HG03066 (cell line): ENCODE measurements around the gene GTF2IRD1.
"Not testable (repeated sequence)": the region's sequence is repeated elsewhere in the genome, so short reads cannot be mapped to it uniquely, and the experiment has no call there.

Source experiments
- ATAC-seq: cut with Tn5 transposase; IDR thresholded peaks from one replicate; pipeline ENCODE4 v1.9.1; 2021; ENCODE audit warnings: low read depth; ENCODE audit not compliant: unreplicated experiment

The GTF2IRD1 gene

GRCh38 chr7:74430409-74430808 lies 23.3 kb upstream of the GTF2IRD1 start:
- not testable (repeated sequence) for ATAC-seq

DNA sequence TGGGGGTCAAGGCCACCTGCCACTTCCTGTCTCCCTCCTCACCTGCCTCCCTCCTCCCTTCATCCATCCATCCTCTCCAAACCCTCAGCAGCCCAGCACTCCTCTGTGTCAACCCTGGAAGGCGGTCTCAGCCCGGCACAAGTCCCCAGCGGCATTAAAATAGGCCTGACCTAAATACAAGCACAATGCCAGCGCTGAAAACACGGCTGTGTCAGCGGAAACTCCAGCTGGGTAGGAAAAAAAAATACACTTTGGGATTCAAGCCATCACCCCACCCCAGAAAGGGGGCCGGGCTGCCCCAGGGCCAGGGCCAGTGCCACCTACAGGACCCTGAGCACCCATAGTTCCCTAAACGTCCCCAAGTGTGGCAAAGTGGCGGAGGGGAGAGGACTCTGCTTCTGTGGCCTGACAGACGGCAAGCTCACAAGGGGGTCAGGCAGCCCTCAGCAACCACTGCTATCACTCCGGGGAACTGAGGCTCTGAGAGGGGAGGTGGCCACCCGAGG lies 22.7 kb upstream of the GTF2IRD1 start:
- ATAC-seq = no peak

DNA sequence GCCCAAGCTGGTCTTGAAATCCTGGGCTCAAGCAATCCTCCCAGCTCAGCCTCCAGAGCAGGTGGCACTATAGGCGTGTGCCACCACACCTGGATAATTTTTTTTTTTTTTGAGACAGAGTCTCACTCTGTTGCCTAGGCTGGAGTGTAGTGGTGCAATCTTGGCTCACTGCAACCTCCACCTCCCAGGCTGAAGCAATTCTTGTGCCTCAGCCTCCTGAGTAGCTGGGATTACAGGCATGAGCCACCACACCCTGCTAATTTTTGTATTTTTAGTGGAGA lies 16.5 kb upstream of the GTF2IRD1 start:
- not testable (repeated sequence) for ATAC-seq

- ATAC-seq = no peak
These were observed 15.4 kb upstream of the GTF2IRD1 start for GRCh38 chr7:74438327-74438726.

DNA sequence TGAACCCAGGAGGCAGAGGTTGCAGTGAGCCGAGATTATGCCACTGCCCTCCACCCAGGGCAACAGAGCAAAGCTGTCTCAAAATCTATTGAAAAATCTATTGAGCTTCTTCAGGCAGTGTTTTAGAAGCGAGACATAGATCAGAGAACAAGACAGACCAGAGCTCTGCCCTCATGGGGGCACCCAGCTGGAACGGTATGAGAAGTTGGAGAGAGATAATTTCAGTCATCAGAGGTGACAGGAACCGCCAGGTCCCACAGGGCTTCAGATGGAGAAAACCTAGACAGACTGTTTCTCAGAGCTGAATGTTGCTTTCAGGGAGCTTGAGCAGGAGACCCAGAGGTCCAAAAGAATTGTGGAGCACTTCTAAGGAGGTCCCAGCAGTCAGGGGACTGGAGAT lies 14.2 kb upstream of the GTF2IRD1 start:
- ATAC-seq = no peak

- not testable (repeated sequence) for ATAC-seq
These were observed 13.6 kb upstream of the GTF2IRD1 start for GRCh38 chr7:74440143-74440542.

DNA sequence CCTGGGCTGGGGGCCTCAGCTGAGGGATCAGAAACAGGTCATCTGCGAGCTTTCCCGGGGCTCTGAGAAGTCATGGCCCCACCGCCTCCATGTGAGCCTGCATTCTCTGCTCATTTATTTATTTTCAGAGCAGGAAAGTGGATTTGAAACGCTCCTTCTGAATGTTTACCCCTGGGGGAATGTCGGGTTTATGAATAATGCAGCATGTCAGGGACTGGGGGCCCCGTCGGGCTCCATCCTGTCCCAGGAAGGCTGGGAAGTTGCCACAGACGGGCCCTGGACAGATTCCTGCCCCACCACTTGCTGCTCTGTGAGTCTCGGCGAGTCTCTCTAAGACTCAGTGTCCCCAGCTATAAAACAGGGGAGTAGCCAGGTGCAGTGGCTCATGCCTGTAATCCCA lies 11.9 kb upstream of the GTF2IRD1 start:
- no peak for ATAC-seq

- no peak for ATAC-seq
These were observed 10.0 kb upstream of the GTF2IRD1 start for GRCh38 chr7:74443543-74444247.

DNA sequence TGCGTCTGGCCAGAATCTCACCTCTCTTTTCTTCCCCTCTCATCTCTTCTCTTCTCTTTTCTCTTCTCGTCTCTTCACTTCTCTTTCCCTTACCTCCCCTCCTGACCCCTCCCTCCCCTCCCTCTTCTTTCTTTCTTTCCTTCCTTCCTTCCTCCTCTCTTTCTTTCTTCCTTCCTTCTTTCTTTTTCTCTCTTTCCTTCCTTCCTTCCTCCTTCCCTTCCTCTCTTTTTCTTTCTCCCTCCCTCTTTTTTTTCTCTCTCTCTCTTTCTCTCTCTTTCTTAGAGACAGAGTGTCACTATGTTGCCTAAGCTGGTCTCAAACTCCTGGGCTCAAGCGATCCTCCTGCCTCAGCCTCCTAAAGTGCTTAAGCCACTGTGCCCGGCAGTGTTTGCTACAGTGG lies 4.6 kb upstream of the GTF2IRD1 start:
- ATAC-seq = no peak

GRCh38 chr7:74449809-74450397 lies 3.8 kb upstream of the GTF2IRD1 start:
- ATAC-seq = no peak

DNA sequence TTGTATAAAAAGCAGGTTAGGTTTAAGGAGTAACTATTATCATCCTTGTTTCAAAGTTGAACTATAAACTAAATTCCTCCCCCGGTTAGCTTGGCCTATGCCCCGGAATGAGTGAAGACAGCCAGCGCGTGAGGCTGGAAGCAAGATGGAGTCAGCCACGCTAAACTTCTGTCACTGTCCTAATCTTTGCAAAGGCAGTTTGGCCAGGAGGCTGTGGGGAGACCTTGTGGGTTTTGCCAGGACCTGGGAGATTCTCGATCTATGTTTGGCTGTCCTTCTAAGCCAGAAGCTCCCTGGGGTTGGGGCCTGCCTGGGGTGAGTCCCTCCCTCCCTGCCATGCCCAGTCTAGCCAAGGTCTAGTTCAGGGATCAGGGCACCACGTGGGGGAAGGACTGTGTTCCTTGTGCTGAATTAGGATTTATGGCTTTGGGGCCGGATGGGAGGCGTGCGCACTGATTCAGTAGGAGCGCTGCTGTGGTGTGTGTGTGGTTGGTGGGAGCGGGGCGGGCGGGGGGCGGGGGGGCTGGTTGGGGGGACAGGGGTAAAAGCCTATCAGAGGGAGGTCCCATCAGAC lies 871 bp upstream of the GTF2IRD1 start:
- ATAC-seq = no peak

GRCh38 chr7:74454021-74454924 lies 567 bp downstream of the GTF2IRD1 start:
- ATAC-seq = no peak

GRCh38 chr7:74454925-74455288 lies 1.2 kb downstream of the GTF2IRD1 start:
- no peak for ATAC-seq

DNA sequence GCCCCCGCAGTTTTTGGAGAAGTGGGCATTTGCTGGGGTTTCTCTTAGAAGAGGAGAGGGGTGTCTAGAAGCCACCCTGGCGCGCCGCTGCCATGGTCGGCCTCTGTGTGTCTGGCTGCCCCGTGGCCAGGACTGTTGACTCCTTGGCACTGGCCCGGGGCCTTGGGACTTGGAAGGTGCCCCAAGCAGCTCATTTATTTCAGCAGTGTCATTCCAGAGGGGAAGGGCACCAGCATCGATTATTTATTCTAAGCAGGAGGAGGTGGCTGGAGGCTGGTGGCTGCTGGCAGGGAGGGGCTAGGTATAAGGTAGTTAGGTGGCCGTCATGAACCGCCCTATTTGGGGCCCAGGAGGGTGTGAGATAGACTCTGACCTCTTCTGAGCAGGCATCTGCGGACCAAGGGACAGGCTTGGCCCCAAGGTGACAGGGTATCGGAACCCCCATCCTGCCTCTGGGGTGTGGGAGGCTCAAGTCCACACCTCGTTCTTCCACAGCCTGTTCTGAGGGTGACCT lies 1.6 kb downstream of the GTF2IRD1 start:
- no peak for ATAC-seq

GRCh38 chr7:74455928-74456327 lies 2.2 kb downstream of the GTF2IRD1 start:
- ATAC-seq = no peak

- ATAC-seq = no peak
These were observed 3.3 kb downstream of the GTF2IRD1 start for GRCh38 chr7:74457007-74457406.

DNA sequence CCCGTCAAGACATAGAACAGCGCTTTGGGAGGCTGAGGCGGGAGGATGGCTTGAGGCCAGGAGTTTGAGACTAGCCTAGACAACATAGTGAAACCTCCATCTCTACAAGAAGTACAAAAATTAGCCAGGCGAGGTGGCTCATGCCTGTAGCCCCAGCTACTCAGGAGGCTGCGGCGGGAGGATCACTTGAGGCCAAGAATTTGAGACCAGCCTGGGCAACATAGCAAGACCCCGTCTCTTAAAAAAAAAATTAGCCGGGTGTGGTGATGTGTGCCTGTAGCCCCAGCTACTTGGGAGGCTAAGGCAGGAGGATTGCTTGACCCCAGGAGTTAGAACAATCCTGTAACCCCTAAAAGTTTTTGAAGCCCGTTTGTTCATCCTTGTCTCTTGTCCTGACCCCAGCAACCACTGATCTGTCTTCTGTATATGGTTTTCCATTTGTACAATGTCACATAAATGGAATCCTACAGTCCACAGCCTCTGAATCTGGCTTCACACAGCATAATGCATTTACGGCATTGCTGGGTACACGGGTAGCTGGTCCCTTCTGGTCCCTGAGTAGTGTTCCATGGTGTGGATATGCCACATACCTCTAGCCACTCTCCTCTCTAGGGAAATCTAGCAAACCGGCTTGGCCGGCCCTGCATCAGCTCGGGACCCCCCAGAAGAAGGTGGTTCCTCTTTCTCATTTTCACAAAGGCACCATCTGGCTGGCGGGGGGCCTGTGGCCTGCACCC lies 8.4 kb downstream of the GTF2IRD1 start:
- no peak for ATAC-seq

DNA sequence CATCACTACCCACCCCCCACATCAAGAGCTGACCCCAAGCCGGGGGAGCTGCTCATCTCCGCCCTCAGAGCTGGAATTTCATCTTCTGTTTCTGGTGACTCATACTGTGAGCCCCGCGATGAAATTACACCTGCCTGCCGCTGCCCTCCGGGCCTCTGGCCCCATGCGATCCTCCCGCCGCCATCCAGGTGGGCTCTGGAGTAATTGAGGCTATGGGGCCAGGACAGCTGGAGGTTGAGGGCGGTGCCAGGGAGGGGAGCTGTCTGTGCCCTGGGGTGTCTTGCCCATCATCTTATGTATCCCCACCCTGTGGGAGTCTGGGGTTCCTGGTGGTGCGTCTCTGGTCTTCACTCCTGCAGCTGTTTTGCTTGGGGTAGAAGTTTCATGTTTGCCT lies 9.0 kb downstream of the GTF2IRD1 start:
- no peak for ATAC-seq

DNA sequence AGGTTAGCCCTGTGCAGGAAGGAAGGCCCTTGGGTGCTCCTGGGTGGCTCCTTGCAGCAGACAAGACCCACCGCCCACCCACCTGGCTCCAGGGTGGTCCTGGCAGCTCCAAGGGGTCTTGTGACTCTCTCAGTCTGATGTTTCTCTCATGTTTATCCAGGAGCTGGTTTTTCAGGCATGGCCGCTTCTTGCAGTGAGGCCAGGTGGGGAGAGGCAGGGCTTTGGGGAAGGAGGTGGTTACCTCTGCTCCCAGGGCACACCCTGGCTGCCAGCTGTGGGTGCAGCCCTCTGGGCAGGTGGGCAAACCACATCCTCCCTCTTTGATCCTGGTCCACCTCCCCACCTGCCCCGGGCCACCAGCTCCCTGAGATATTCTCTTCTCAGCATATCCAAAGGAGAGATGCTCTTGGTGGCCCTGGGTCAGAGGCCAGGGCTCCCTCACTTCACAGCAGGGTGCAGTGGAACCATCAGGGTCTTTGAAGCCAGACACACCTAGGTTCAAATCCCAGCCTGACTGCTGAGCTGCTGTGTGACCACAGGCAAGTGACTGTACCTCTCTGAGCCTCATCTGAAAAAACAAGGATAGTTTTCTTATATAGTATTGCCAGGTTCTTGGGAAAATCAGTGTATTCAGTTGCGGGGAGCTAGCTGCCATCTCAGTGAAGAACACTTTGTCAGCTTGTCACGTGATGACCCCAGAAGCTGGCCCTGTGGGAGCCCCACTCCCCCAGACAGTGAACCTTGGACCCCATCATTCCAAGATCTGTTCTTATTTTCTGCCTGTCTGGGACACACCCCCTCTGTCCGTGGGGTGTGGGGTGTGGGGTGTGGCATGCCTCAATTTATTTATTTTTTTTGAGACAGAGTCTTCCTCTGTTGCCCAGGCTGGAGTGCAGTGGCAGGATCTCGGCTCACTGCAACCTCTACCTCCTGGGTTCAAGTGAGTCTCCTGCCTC lies 11.5 kb downstream of the GTF2IRD1 start:
- ATAC-seq = no peak
